H9 (cell line): ENCODE data around the gene EXPH5. TPM values are rescaled to one million over a fixed set of nuclear protein-coding genes. Genes with fewer than 3 reads are reported as not detected.

ENCODE experiments used
- DNase-seq: peaks from one replicate; pipeline ENCODE4 v3.0.0-alpha.2; 2017
- H2AFZ ChIP-seq: one replicate; pipeline ENCODE4 v1.6.1; 2013; ENCODE audit warnings: mild to moderate bottlenecking, low read length, control low read depth, moderate library complexity
- H2AK5ac ChIP-seq: 2 replicates; pipeline ENCODE4 v1.6.1; 2013; ENCODE audit warnings: low read length, control low read depth, mixed read lengths; ENCODE audit not compliant: insufficient read length
- H2BK120ac ChIP-seq: one replicate; pipeline ENCODE4 v1.6.1; 2013; ENCODE audit warnings: low read depth, mild to moderate bottlenecking, low read length, control low read depth, inconsistent platforms; ENCODE audit not compliant: poor library complexity, severe bottlenecking
- H2BK12ac ChIP-seq: 2 replicates; pipeline ENCODE4 v1.6.1; 2013; ENCODE audit warnings: low read length, control low read depth, mixed read lengths, low read depth; ENCODE audit not compliant: insufficient read length
- H2BK15ac ChIP-seq: 2 replicates; pipeline ENCODE4 v1.6.1; 2013; ENCODE audit warnings: low read depth, low read length, control low read depth
- H2BK20ac ChIP-seq: one replicate; pipeline ENCODE4 v1.6.1; 2013; ENCODE audit warnings: low read depth, mild to moderate bottlenecking, low read length, control low read depth, inconsistent platforms; ENCODE audit not compliant: poor library complexity, severe bottlenecking
- H2BK5ac ChIP-seq: 2 replicates; pipeline ENCODE4 v1.6.1; 2013; ENCODE audit warnings: low read length, control low read depth, mixed read lengths; ENCODE audit not compliant: insufficient read length
- H3K14ac ChIP-seq: 2 replicates; pipeline ENCODE4 v1.6.1; 2013; ENCODE audit warnings: low read length, control low read depth; ENCODE audit not compliant: insufficient read depth
- H3K18ac ChIP-seq: 2 replicates; pipeline ENCODE4 v1.6.1; 2013; ENCODE audit warnings: low read depth, mild to moderate bottlenecking, mixed read lengths, low read length, control low read depth; ENCODE audit not compliant: insufficient read length
- H3K23ac ChIP-seq: 2 replicates; pipeline ENCODE4 v1.6.1; 2013; ENCODE audit warnings: low read length, control low read depth, mixed read lengths, low read depth; ENCODE audit not compliant: insufficient read length
- H3K23me2 ChIP-seq: 2 replicates; pipeline ENCODE4 v1.6.1; 2013; ENCODE audit warnings: low read depth, mild to moderate bottlenecking, mixed read lengths, low read length, control low read depth; ENCODE audit not compliant: insufficient read length, poor library complexity, severe bottlenecking
- H3K27ac ChIP-seq: 2 replicates; pipeline ENCODE4 v1.5.1; 2013; ENCODE audit warnings: low read length, control low read depth, mixed read lengths, low read depth; ENCODE audit not compliant: insufficient read length
- H3K27me3 ChIP-seq: 2 replicates; pipeline ENCODE4 v1.6.1; 2013; ENCODE audit warnings: low read length, control low read depth, inconsistent platforms; ENCODE audit not compliant: insufficient read depth
- H3K4ac ChIP-seq: 2 replicates; pipeline ENCODE4 v1.6.1; 2013; ENCODE audit warnings: low read depth, mild to moderate bottlenecking, control low read depth, inconsistent platforms, low read length, moderate library complexity
- H3K4me1 ChIP-seq: 2 replicates; pipeline ENCODE4 v1.6.1; 2013; ENCODE audit warnings: low read length, control low read depth, inconsistent platforms; ENCODE audit not compliant: insufficient read depth
- H3K4me2 ChIP-seq: 2 replicates; pipeline ENCODE4 v1.6.1; 2013; ENCODE audit warnings: low read length, control low read depth, mixed read lengths; ENCODE audit not compliant: insufficient read length, insufficient read depth
- H3K56ac ChIP-seq: 2 replicates; pipeline ENCODE4 v1.6.1; 2013; ENCODE audit warnings: low read depth, mild to moderate bottlenecking, mixed read lengths, low read length, control low read depth; ENCODE audit not compliant: insufficient read length
- H3K79me1 ChIP-seq: 2 replicates; pipeline ENCODE4 v1.6.1; 2013; ENCODE audit warnings: low read depth, mild to moderate bottlenecking, moderate library complexity, low read length, control low read depth, inconsistent platforms; ENCODE audit not compliant: insufficient read depth, poor library complexity, severe bottlenecking
- H3K79me2 ChIP-seq: 2 replicates; pipeline ENCODE4 v1.6.1; 2013; ENCODE audit warnings: low read length, control low read depth, inconsistent platforms; ENCODE audit not compliant: insufficient read depth
- H3K9ac ChIP-seq: 2 replicates; pipeline ENCODE4 v1.6.1; 2013; ENCODE audit warnings: low read length, control low read depth, mixed read lengths; ENCODE audit not compliant: insufficient read length; ENCODE audit errors: extremely low read depth
- H3K9me3 ChIP-seq: one replicate; pipeline ENCODE4 v1.6.1; 2013; ENCODE audit warnings: low read depth, low read length, inconsistent platforms; ENCODE audit not compliant: control insufficient read depth
- H3T11ph ChIP-seq: one replicate; pipeline ENCODE4 v1.6.1; 2013; ENCODE audit warnings: mild to moderate bottlenecking, low read length, control low read depth, inconsistent platforms
- H4K20me1 ChIP-seq: one replicate; pipeline ENCODE4 v1.6.1; 2013; ENCODE audit not compliant: control insufficient read depth, insufficient read length, insufficient read depth
- H4K5ac ChIP-seq: 2 replicates; pipeline ENCODE4 v1.6.1; 2013; ENCODE audit warnings: low read depth, mild to moderate bottlenecking, mixed read lengths, low read length, control low read depth; ENCODE audit not compliant: insufficient read length
- H4K8ac ChIP-seq: replicated peaks from 2 replicates; pipeline ENCODE4 v1.6.1; 2013; ENCODE audit warnings: low read length, control low read depth, mixed read lengths, low read depth; ENCODE audit not compliant: insufficient read length
- H4K91ac ChIP-seq: 2 replicates; pipeline ENCODE4 v1.6.1; 2013; ENCODE audit warnings: low read depth, mild to moderate bottlenecking, moderate library complexity, mixed read lengths, low read length, control low read depth; ENCODE audit not compliant: insufficient read length
- H3K27ac Mint-ChIP-seq, 3 experiments: 2 replicates in 2 of 3; 3 replicates in 1 of 3; pipeline ENCODE4 v1.8.0; 2020 to 2021; ENCODE audit warnings: mixed read lengths in 3 of 3, mild to moderate bottlenecking in 1 of 3, moderate library complexity in 1 of 3
- H3K27me3 Mint-ChIP-seq: 2 replicates; pipeline ENCODE4 v1.8.0; 2021; ENCODE audit warnings: low read depth, mild to moderate bottlenecking, moderate library complexity, mixed read lengths
- H3K36me3 Mint-ChIP-seq, 3 experiments: 2 replicates in 2 of 3; 3 replicates in 1 of 3; pipeline ENCODE4 v1.8.0; 2020 to 2021; ENCODE audit warnings: low read depth in 3 of 3, mixed read lengths in 3 of 3; ENCODE audit not compliant: insufficient read depth in 1 of 3
- H3K4me1 Mint-ChIP-seq, 2 experiments: 2 replicates each; pipeline ENCODE4 v1.8.0; 2020; ENCODE audit warnings: mixed read lengths in 2 of 2
- H3K4me3 Mint-ChIP-seq, 2 experiments: 2 replicates in 1 of 2; 3 replicates in 1 of 2; pipeline ENCODE4 v1.8.0; 2020 to 2021; ENCODE audit warnings: mild to moderate bottlenecking in 2 of 2, mixed read lengths in 2 of 2, moderate library complexity in 1 of 2
- H3K9me3 Mint-ChIP-seq, 2 experiments: 2 replicates in 1 of 2; 3 replicates in 1 of 2; pipeline ENCODE4 v1.8.0; 2020; ENCODE audit warnings: mild to moderate bottlenecking in 2 of 2, mixed read lengths in 2 of 2, moderate library complexity in 1 of 2
- CTCF ChIP-seq: fragments of 200-600 bp; sonication (generic); conservative IDR thresholded peaks from 3 replicates; pipeline ENCODE4 v1.8.0; 2021; ENCODE audit warnings: antibody characterized with exemption, mild to moderate bottlenecking
- WGBS: extraction: QIAGEN DNeasy Blood & Tissue Kit; methylation state at CpG from one replicate; pipeline ENCODE4 v1.1.7; 2013; ENCODE audit warnings: missing lambda C conversion rate, low lambda C conversion rate, mixed read lengths; ENCODE audit not compliant: insufficient read length; ENCODE audit errors: extremely low coverage; 5-methylcytosine and 5-hydroxymethylcytosine counted together
- total RNA-seq: library from RNA; stranded (reverse); gene quantifications from 2 replicates; pipeline ENCODE4 v1.2.1, GENCODE V29; 2021

EXPH5 gene
- total RNA-seq, 1 experiment from 2014 or later: 3.1 TPM

GRCh38 chr11:108628326-108628725 is 34.8 kb upstream of the EXPH5 start:
- no peak for TF ChIP-seq CTCF
- Histone ChIP-seq H3K4ac (no peak overlapping the region), H3K4me1 (no peaks in the 10 kb centered on the region; the same call in 1 of the 2 replicates), H2BK5ac (no peak overlapping the region), H3K27me3 (no peaks in the 10 kb centered on the region), H4K91ac (no peak overlapping the region), H2AK5ac (no peak overlapping the region), H2BK12ac (no peak overlapping the region), H3T11ph (no peak overlapping the region), H3K79me1 (no peaks in the 10 kb centered on the region), H3K56ac (no peak overlapping the region), H3K9me3 (peaks cover 10% of the 10 kb centered on the region), H2BK15ac (no peak overlapping the region), H2AFZ (no peak overlapping the region), H2BK120ac (no peak overlapping the region), H2BK20ac (no peak overlapping the region), H3K14ac (no peak overlapping the region), H3K18ac (no peak overlapping the region), H3K9ac (no peak overlapping the region), H3K4me2 (no peak overlapping the region), H3K23ac (no peak overlapping the region), H4K20me1 (no peaks in the 10 kb centered on the region), H4K5ac (no peak overlapping the region), H3K27ac (no peak overlapping the region), H3K79me2 (no peaks in the 10 kb centered on the region), H4K8ac (no peak overlapping the region), H3K23me2 (no peaks in the 10 kb centered on the region)
- WGBS: no CpG with 5 or more reads among the region's 10 CpGs
- Mint-ChIP-seq H3K9me3 (peaks cover 17 to 18% of the 10 kb centered on the region in 2 experiments), H3K27ac (no peak overlapping the region), H3K4me1 (peaks cover 20 to 22% of the 10 kb centered on the region in 2 experiments), H3K36me3 (peaks cover 0 to 17% (median 4%) of the 10 kb centered on the region in 3 experiments; a peak in 5 of 7 replicates), H3K27me3 (no peaks in the 10 kb centered on the region), H3K4me3 (no peak overlapping the region)
- DNase-seq: no peak
